NCI-H2107 (cell line): ENCODE results near the gene TMEM97.
"Not testable (repeated sequence)": the region's sequence is repeated elsewhere in the genome, so short reads cannot be mapped to it uniquely, and the experiment has no call there.

ENCODE experiments used
- DNase-seq: peaks from one replicate; lab custom pipeline; 2025; lab: John Stamatoyannopoulos, UW

Gene TMEM97

GRCh38 chr17:28318759-28319597 is at the start of gene TMEM97:
TMEM97 (plus strand) TSS chr17:28319200; CDS start chr17:28319240, 40 bp downstream.
- DNase-seq = peak; percentile 91

GRCh38 chr17:28270055-28270454 is 48.9 kb upstream of the TMEM97 start:
- no peak for DNase-seq

- DNase-seq = no peak
Observed at GRCh38 chr17:28270926-28271325, 48.1 kb upstream of the TMEM97 start.

GRCh38 chr17:28271431-28271830 is 47.6 kb upstream of the TMEM97 start:
- DNase-seq = no peak

GRCh38 chr17:28272166-28272565 is 46.8 kb upstream of the TMEM97 start:
- DNase-seq = no peak

GRCh38 chr17:28273341-28273740 is 45.7 kb upstream of the TMEM97 start:
- not testable (repeated sequence) for DNase-seq

GRCh38 chr17:28274591-28275265 is 44.3 kb upstream of the TMEM97 start:
- no peak for DNase-seq

GRCh38 chr17:28276011-28276410 is 43.0 kb upstream of the TMEM97 start:
- DNase-seq = no peak

GRCh38 chr17:28279411-28279810 is 39.6 kb upstream of the TMEM97 start:
- DNase-seq = no peak

GRCh38 chr17:28280826-28281225 is 38.2 kb upstream of the TMEM97 start:
- DNase-seq = no peak

- peak; percentile 2 for DNase-seq
Observed at GRCh38 chr17:28282596-28282995, 36.4 kb upstream of the TMEM97 start.

- DNase-seq = no peak
Observed at GRCh38 chr17:28285965-28286364, 33.0 kb upstream of the TMEM97 start.

GRCh38 chr17:28290703-28291102 is 28.3 kb upstream of the TMEM97 start:
- no peak for DNase-seq

GRCh38 chr17:28291780-28292330 is 27.1 kb upstream of the TMEM97 start:
- DNase-seq = no peak

- DNase-seq = not testable (repeated sequence)
Observed at GRCh38 chr17:28292878-28293277, 26.1 kb upstream of the TMEM97 start.

GRCh38 chr17:28293994-28294393 is 25.0 kb upstream of the TMEM97 start:
- DNase-seq = no peak

- no peak for DNase-seq
Observed at GRCh38 chr17:28295677-28296578, 23.1 kb upstream of the TMEM97 start.

- DNase-seq = no peak
Observed at GRCh38 chr17:28298449-28298848, 20.6 kb upstream of the TMEM97 start.

- DNase-seq = no peak
Observed at GRCh38 chr17:28306954-28307401, 12.0 kb upstream of the TMEM97 start.

GRCh38 chr17:28313841-28314240 is 5.2 kb upstream of the TMEM97 start:
- DNase-seq = no peak

GRCh38 chr17:28315846-28316705 is 2.9 kb upstream of the TMEM97 start:
- no peak for DNase-seq
